RCC 7860 (cell line): ENCODE data around the gene AXIN1.
A peak's percentile ranks its signal among the peaks of the same experiment; 100 is the strongest.
"Not testable (repeated sequence)": the region's sequence is repeated elsewhere in the genome, so short reads cannot be mapped to it uniquely, and the experiment has no call there.

Experiments used
- DNase-seq: peaks from one replicate; pipeline ENCODE4 v3.0.0-alpha.2; 2015; ENCODE audit warnings: low spot score
- FAIRE-seq: peaks from 2 replicates; lab custom pipeline; 2012; peaks lifted over from hg19 to GRCh38; lab: Jason Lieb, UNC

AXIN1 gene

GRCh38 chr16:354971-355461 lies 2.5 kb upstream of the AXIN1 start:
- no peak for DNase-seq
- no peak for FAIRE-seq

- DNase-seq (no peak), FAIRE-seq (no peak)
Measured at GRCh38 chr16:354291-354881, 1.9 kb upstream of the AXIN1 start.

- DNase-seq, result no peak
- no peak for FAIRE-seq
Measured at GRCh38 chr16:353404-354290, 1.1 kb upstream of the AXIN1 start.

- no peak for FAIRE-seq
- no peak for DNase-seq
Measured at GRCh38 chr16:351804-352520, 561 bp downstream of the AXIN1 start.

- DNase-seq, result no peak
- no peak for FAIRE-seq
Measured at GRCh38 chr16:350203-350602, 2.3 kb downstream of the AXIN1 start.

- peak; percentile 89 for DNase-seq
- FAIRE-seq, result peak; percentile 90
Measured at GRCh38 chr16:349211-349610, 3.3 kb downstream of the AXIN1 start.

- not testable (repeated sequence) for FAIRE-seq, DNase-seq
Measured at GRCh38 chr16:348495-348894, 4.0 kb downstream of the AXIN1 start.

GRCh38 chr16:347203-347602 lies 5.3 kb downstream of the AXIN1 start:
- DNase-seq (no peak), FAIRE-seq (no peak)

- no peak for FAIRE-seq
Measured at GRCh38 chr16:346587-346986, 5.9 kb downstream of the AXIN1 start.

GRCh38 chr16:345772-346171 lies 6.8 kb downstream of the AXIN1 start:
- FAIRE-seq, result no peak

More at GRCh38 chr16:346587-346986, 5.9 kb downstream of the AXIN1 start:
- DNase-seq, result peak; percentile 23

GRCh38 chr16:342455-343213 lies 9.9 kb downstream of the AXIN1 start:
- DNase-seq (no peak), FAIRE-seq (no peak)

More at GRCh38 chr16:345772-346171, 6.8 kb downstream of the AXIN1 start:
- DNase-seq, result no peak

- not testable (repeated sequence) for FAIRE-seq, DNase-seq
Measured at GRCh38 chr16:341974-342336, 10.6 kb downstream of the AXIN1 start.

- DNase-seq, FAIRE-seq: not testable (repeated sequence)
Measured at GRCh38 chr16:341095-341973, 11.2 kb downstream of the AXIN1 start.

- DNase-seq (no peak), FAIRE-seq (no peak)
Measured at GRCh38 chr16:340370-341091, 12.0 kb downstream of the AXIN1 start.

- FAIRE-seq, result no peak
- no peak for DNase-seq
Measured at GRCh38 chr16:339680-340079, 12.8 kb downstream of the AXIN1 start.

- FAIRE-seq (no peak), DNase-seq (no peak)
Measured at GRCh38 chr16:337975-338575, 14.4 kb downstream of the AXIN1 start.

- DNase-seq (no peak), FAIRE-seq (no peak)
Measured at GRCh38 chr16:337437-337836, 15.1 kb downstream of the AXIN1 start.

GRCh38 chr16:336269-336668 lies 16.3 kb downstream of the AXIN1 start:
- DNase-seq (no peak), FAIRE-seq (no peak)
